ENCODE data around the gene UNC5B.

GRCh38 chr10:71187197-71187596, 25.2 kb upstream of the UNC5B start:
- no peak for TF ChIP-seq CTCF (IDR thresholded peaks at IDR 0.05)
- no peak for TF ChIP-seq POLR2AphosphoS5 (IDR thresholded peaks at IDR 0.05)
- no peak for TF ChIP-seq POLR2A (IDR thresholded peaks at IDR 0.05)
- TF ChIP-seq EP300 (IDR thresholded peaks at IDR 0.05) = no peak

All from gastroesophageal sphincter (tissue), 3 donors.